ENCODE data around the gene RWDD3.
A peak's percentile ranks its signal among the peaks of the same experiment; 100 is the strongest.

Gene RWDD3

DNA sequence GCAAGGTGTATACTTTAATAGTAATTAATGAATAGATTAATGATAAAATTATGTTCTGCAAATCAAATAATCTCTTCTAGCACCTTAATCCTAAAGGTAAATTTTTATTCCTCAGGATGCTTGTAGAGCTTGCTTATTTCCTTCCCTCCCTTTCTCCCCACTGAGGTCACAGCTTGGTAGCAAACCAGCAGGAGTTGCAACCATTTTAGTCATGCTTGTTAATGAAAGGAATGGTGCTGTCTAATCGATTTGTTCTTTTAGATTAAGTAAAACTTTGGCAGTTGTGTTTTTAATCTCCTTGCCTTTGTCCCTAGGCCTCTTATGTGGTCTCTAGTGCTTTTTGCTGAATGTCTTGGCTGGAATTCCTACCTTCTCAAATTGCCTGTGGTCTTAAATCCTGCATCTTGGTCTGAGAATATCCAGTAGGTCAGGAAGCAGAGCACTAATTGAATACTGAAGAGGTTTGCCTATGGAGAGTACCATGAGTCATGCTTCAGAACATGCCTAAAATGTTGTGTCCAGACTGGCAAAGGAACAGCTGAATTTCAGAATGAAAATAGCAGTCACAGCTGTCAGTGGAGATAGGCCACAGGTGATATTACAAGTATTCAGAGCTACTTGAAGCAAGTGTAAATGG, 36.3 kb upstream of the RWDD3 start (continued):
- TF ChIP-seq ZNF701 (tag by site-specific recombination; IDR thresholded peaks at IDR 0.05): no peak
- no peak for TF ChIP-seq BCL11A (tag by site-specific recombination; IDR thresholded peaks at IDR 0.05; ENCODE audit: low read depth)
- no peak; the same call in 1 of the 2 replicates for TF ChIP-seq ZNF660 (tag by site-specific recombination; IDR thresholded peaks at IDR 0.05)
- TF ChIP-seq GFI1B (tag by site-specific recombination; IDR thresholded peaks at IDR 0.05): no peak
- TF ChIP-seq ZNF555 (tag by site-specific recombination; conservative IDR thresholded peaks at IDR 0.05): no peak
- TF ChIP-seq ZNF324 (tag by site-specific recombination; IDR thresholded peaks at IDR 0.05): no peak
- TF ChIP-seq ZNF148 (tag by site-specific recombination; IDR thresholded peaks at IDR 0.05; ENCODE audit: borderline replicate concordance): no peak
- TF ChIP-seq ZNF830 (tag by site-specific recombination; IDR thresholded peaks at IDR 0.05; ENCODE audit: low read depth): no peak
- no peak for TF ChIP-seq ZNF19 (tag by site-specific recombination; IDR thresholded peaks at IDR 0.05; ENCODE audit: low read depth)
- no peak for TF ChIP-seq YY2 (tag by site-specific recombination; IDR thresholded peaks at IDR 0.05)
- TF ChIP-seq ZSCAN18 (tag by site-specific recombination; IDR thresholded peaks at IDR 0.05): no peak
- TF ChIP-seq, protein P1, sequence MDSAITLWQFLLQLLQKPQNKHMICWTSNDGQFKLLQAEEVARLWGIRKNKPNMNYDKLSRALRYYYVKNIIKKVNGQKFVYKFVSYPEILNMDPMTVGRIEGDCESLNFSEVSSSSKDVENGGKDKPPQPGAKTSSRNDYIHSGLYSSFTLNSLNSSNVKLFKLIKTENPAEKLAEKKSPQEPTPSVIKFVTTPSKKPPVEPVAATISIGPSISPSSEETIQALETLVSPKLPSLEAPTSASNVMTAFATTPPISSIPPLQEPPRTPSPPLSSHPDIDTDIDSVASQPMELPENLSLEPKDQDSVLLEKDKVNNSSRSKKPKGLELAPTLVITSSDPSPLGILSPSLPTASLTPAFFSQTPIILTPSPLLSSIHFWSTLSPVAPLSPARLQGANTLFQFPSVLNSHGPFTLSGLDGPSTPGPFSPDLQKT (IDR thresholded peaks at IDR 0.05; ENCODE audit: borderline replicate concordance, low read depth, low read length): no peak
- TF ChIP-seq, protein P2, sequence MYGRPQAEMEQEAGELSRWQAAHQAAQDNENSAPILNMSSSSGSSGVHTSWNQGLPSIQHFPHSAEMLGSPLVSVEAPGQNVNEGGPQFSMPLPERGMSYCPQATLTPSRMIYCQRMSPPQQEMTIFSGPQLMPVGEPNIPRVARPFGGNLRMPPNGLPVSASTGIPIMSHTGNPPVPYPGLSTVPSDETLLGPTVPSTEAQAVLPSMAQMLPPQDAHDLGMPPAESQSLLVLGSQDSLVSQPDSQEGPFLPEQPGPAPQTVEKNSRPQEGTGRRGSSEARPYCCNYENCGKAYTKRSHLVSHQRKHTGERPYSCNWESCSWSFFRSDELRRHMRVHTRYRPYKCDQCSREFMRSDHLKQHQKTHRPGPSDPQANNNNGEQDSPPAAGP (tag by site-specific recombination; IDR thresholded peaks at IDR 0.05): no peak
- TF ChIP-seq ZNF792 (tag by site-specific recombination; IDR thresholded peaks at IDR 0.05): no peak
- TF ChIP-seq ZFP37 (tag by site-specific recombination; IDR thresholded peaks at IDR 0.05): no peak
- no peak for TF ChIP-seq REPIN1 (tag by site-specific recombination; IDR thresholded peaks at IDR 0.05; ENCODE audit: low read depth)
- no peak for TF ChIP-seq ZNF16 (tag by site-specific recombination; IDR thresholded peaks at IDR 0.05; ENCODE audit: low read depth)
- TF ChIP-seq ZIC2 (tag by site-specific recombination; IDR thresholded peaks at IDR 0.05): peak; percentile 47
- TF ChIP-seq WT1 (tag by site-specific recombination; IDR thresholded peaks at IDR 0.05): no peak
- no peak for TF ChIP-seq ZNF214 (tag by site-specific recombination; IDR thresholded peaks at IDR 0.05; ENCODE audit: borderline replicate concordance)
- peak; percentile 52; the same call in 1 of the 2 replicates for TF ChIP-seq ZNF600 (tag by site-specific recombination; IDR thresholded peaks at IDR 0.05)
- TF ChIP-seq FEZF1 (tag by site-specific recombination; IDR thresholded peaks at IDR 0.05): peak; percentile 82
- TF ChIP-seq KLF10 (tag by site-specific recombination; IDR thresholded peaks at IDR 0.05): no peak
- no peak for TF ChIP-seq RBAK (tag by site-specific recombination; IDR thresholded peaks at IDR 0.05)
- no peak for TF ChIP-seq ATF2 (tag by site-specific recombination; IDR thresholded peaks at IDR 0.05; ENCODE audit: low read depth)
